Activated B cell treated with CpG ODN at 0.5 μM for 24 hours (primary cell): ENCODE measurements around the gene SLC15A4. TPM values are rescaled to one million over a fixed set of nuclear protein-coding genes. Genes with fewer than 3 reads are reported as not detected.
A peak's percentile ranks its signal among the peaks of the same experiment; 100 is the strongest.

ENCODE experiments used
- ATAC-seq: fragments of 200-7000 bp; cut with Tn5 transposase; one replicate; pipeline ENCODE4 v1.10.0; 2021; ENCODE audit warnings: low read depth, mild to moderate bottlenecking, moderate library complexity
- CTCF ChIA-PET: fragments of 350-600 bp; sonication (Branson Sonifier 250); formaldehyde crosslinking; loops from one replicate; lab custom pipeline; 2021; ENCODE audit warnings: antibody characterized with exemption; lab: Charles Lee
- POLR2A ChIA-PET: fragments of 350-600 bp; sonication (Branson Sonifier 250); formaldehyde crosslinking; loops from one replicate; lab custom pipeline; 2021; ENCODE audit warnings: antibody characterized with exemption; lab: Charles Lee
- DNase-seq: peaks from one replicate; pipeline ENCODE4 v3.0.0; 2022
- H3K27ac Mint-ChIP-seq: one replicate; pipeline ENCODE4 v1.8.0; 2020; ENCODE audit warnings: mixed read lengths
- H3K27me3 Mint-ChIP-seq: one replicate; pipeline ENCODE4 v1.8.0; 2021; ENCODE audit warnings: mixed read lengths
- H3K36me3 Mint-ChIP-seq: one replicate; pipeline ENCODE4 v1.8.0; 2021; ENCODE audit warnings: low read depth, mixed read lengths
- H3K4me1 Mint-ChIP-seq: one replicate; pipeline ENCODE4 v1.8.0; 2021; ENCODE audit warnings: mixed read lengths
- H3K4me3 Mint-ChIP-seq: one replicate; pipeline ENCODE4 v1.8.0; 2020; ENCODE audit warnings: mild to moderate bottlenecking, mixed read lengths
- H3K9me3 Mint-ChIP-seq: one replicate; pipeline ENCODE4 v1.8.0; 2020; ENCODE audit warnings: mixed read lengths
- CTCF ChIP-seq: fragments of 200-600 bp; IDR thresholded peaks from one replicate; pipeline ENCODE4 v1.8.0; 2022; ENCODE audit warnings: antibody characterized with exemption, mild to moderate bottlenecking
- intact Hi-C: fragments of 100-400 bp; cut with micrococcal nuclease; formaldehyde crosslinking; loops from one replicate; pipeline ENCODE4 v1.15.1; 2024
- total RNA-seq: library from RNA; stranded (reverse); gene quantifications from 2 replicates; pipeline ENCODE4 v1.2.3, GENCODE V29; 2022

Gene SLC15A4
- total RNA-seq, 1 donor from 2014 or later = 54.0 TPM

GRCh38 chr12:128829861-128830504, 6.2 kb upstream of the SLC15A4 start:
- Mint-ChIP-seq H3K4me3 (peak overlapping the region; percentile 73), H3K36me3 (no peaks in the 10 kb centered on the region), H3K4me1 (peaks cover 36% of the 10 kb centered on the region), H3K27me3 (no peaks in the 10 kb centered on the region), H3K9me3 (no peaks in the 10 kb centered on the region), H3K27ac (peak overlapping the region; percentile 94)
- ChIA-PET POLR2A (interaction anchor here (0.8 to 3.2 kb wide), 15 partner anchors 9 to 85 kb away, joined by 3 to 65 read pairs (median 9); partner anchors contain the start of gene GLT1D1), CTCF (interaction anchor here (0.9 to 2.1 kb wide), 7 partner anchors 9 to 135 kb away, joined by 3 to 15 read pairs (median 6); no protein-coding TSS in a partner anchor)
- intact Hi-C loops = loop anchor here (1.0 kb wide), 6 partner anchors 9 to 85 kb away; no protein-coding TSS in a partner anchor
- TF ChIP-seq CTCF = no peak
- ATAC-seq = peak; percentile 87
- peak; percentile 51 for DNase-seq

DNA sequence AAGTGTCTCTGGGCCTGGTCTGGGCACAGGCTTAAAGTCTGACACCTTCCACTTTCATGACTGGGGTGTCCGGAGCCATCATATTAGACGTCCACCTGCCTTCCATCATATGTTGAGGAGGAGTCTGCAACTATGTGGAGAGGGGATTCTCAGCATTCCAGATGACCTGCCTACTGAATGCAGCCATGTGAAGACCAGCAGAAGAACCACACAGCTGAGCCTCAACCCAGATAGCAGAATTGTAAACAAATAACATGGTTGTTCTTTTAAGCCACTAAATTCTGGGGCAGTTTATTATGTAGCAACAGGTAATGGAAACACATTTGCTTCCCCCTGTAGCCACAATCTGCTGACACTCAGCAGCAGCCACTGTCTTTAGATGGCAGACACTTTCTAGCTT, 4.0 kb upstream of the SLC15A4 start:
- H3K27ac Mint-ChIP-seq = no peak overlapping the region
- no peaks in the 10 kb centered on the region for H3K9me3 Mint-ChIP-seq
- TF ChIP-seq CTCF = no peak
- H3K27me3 Mint-ChIP-seq = no peaks in the 10 kb centered on the region
- H3K4me3 Mint-ChIP-seq = no peak overlapping the region
- intact Hi-C loops = no loop called here
- CTCF ChIA-PET = no interaction called here
- ATAC-seq = no peak
- H3K4me1 Mint-ChIP-seq = peaks cover 49% of the 10 kb centered on the region
- no peak for DNase-seq
- no peaks in the 10 kb centered on the region for H3K36me3 Mint-ChIP-seq
- POLR2A ChIA-PET = interaction anchor here (1.0 to 2.2 kb wide), 2 partner anchors 18 to 29 kb away, joined by 3 to 23 read pairs; no protein-coding TSS in a partner anchor

DNA sequence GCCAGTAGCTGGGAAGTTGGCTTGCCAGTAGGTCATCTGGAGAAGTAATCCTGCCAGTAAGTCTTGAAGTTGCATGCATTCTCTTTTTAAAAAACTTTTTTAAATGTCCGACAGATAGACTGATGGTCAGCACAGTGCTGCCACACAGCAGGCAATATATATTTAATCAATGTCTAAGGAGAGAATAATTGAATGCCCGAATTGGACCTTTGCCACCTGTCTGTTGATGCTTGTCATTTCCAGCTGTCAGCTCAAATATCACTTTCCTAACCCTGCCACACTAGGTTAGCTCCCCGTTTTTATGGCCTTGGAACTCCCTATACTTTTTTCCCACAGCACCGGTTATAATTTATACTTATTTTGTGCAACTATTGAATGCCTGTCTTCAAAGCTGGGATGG, 2.1 kb upstream of the SLC15A4 start:
- DNase-seq = no peak
- CTCF ChIA-PET = no interaction called here
- ATAC-seq = no peak
- H3K36me3 Mint-ChIP-seq = peaks cover 12% of the 10 kb centered on the region
- POLR2A ChIA-PET = interaction anchor here (0.6 to 3.3 kb wide), 3 partner anchors 30 to 143 kb away, joined by 3 to 56 read pairs (median 3); no protein-coding TSS in a partner anchor
- no peaks in the 10 kb centered on the region for H3K9me3 Mint-ChIP-seq
- H3K27me3 Mint-ChIP-seq = no peaks in the 10 kb centered on the region
- no peak overlapping the region for H3K27ac Mint-ChIP-seq
- intact Hi-C loops = no loop called here
- peaks cover 56% of the 10 kb centered on the region for H3K4me1 Mint-ChIP-seq
- TF ChIP-seq CTCF = no peak
- no peak overlapping the region for H3K4me3 Mint-ChIP-seq

GRCh38 chr12:128823216-128823915, 392 bp downstream of the SLC15A4 start:
- intact Hi-C loops = loop anchor here (5.0 kb wide), 1 partner anchor 41 kb away; no protein-coding TSS in a partner anchor
- DNase-seq = peak; percentile 45
- POLR2A ChIA-PET = interaction anchor here (0.8 to 3.3 kb wide), 7 partner anchors 13 to 36 kb away, joined by 3 to 56 read pairs (median 4); no protein-coding TSS in a partner anchor
- H3K4me1 Mint-ChIP-seq = peaks cover 57% of the 10 kb centered on the region
- H3K27me3 Mint-ChIP-seq = no peaks in the 10 kb centered on the region
- ATAC-seq = peak; percentile 11
- H3K9me3 Mint-ChIP-seq = no peaks in the 10 kb centered on the region
- peak overlapping the region; percentile 80 for H3K27ac Mint-ChIP-seq
- peak overlapping the region; percentile 87 for H3K4me3 Mint-ChIP-seq
- H3K36me3 Mint-ChIP-seq = peaks cover 23% of the 10 kb centered on the region
- no peak for TF ChIP-seq CTCF
- CTCF ChIA-PET = interaction anchor here (0.6 to 0.9 kb wide), 2 partner anchors 26 to 27 kb away, joined by 3 to 4 read pairs; no protein-coding TSS in a partner anchor
